Measurements from ENCODE around the gene TXNRD1.

DNA sequence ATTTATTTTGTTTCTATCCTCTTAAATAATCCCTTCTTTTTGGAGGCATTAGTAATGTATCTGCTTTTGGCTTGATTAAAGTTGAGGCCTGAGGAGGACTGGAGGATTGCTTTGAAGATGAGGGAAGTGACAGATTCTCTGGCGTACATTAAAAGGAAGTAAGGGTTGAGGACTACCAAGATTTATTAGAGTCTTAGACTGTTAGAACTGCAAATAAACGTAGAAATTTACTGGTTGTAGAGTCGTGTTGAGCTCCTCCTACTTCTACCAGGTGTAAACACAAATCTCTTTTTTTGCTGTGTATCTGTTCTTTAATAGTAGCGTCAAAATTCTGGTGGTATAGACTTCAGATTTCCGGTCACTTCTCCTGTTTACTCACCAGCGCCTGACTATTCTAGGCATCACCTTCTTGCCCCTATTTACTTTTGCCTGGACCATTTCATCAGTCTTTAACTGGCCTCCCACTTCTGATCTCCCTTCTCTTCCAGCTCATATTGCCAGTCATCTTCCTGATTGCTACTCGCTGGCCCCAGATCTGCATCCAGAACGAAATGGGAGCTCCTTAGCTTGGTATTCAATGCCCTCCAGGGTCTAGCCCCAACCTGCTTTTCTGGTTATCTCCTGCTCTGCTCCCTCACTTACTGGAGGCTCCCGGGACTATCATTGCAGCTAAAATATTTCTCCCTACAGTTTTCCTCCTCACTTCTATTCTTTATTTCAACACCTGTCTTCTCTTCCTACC, 79.5 kb downstream of the TXNRD1 start:
- TF ChIP-seq POLR2A (IDR thresholded peaks at IDR 0.05; ENCODE audit: low read length) (no peak), GATA1 (IDR thresholded peaks at IDR 0.05; ENCODE audit: low read depth, low read length) (no peak)

Measured in erythroblast (primary cell).